ENCODE measurements around the gene ROBO2. TPM values are rescaled to one million over a fixed set of nuclear protein-coding genes. Genes with fewer than 3 reads are reported as not detected.

The ROBO2 gene
- polyA plus RNA-seq, 1 donor from 2014 or later: 55.5 TPM

- Histone ChIP-seq H3K79me2 (replicated peaks; ENCODE audit: insufficient read depth, low read length) (no peaks in the 10 kb centered on the region), H3K4me2 (ENCODE audit: low read length) (no peak overlapping the region), H4K20me1 (ENCODE audit: insufficient read depth) (no peaks in the 10 kb centered on the region), H3K27me3 (ENCODE audit: insufficient read depth, low read depth, low read length) (no peaks in the 10 kb centered on the region), H3K9ac (ENCODE audit: low read length) (no peak overlapping the region), H3K27ac (ENCODE audit: low read length) (no peak overlapping the region), H2AFZ (ENCODE audit: low read depth, low read length) (no peak overlapping the region), H3K9me3 (ENCODE audit: low read length) (no peaks in the 10 kb centered on the region), H3K36me3 (ENCODE audit: insufficient read depth, low read length) (no peaks in the 10 kb centered on the region), H3K4me3 (ENCODE audit: low read length) (no peak overlapping the region), H3F3A (ENCODE audit: insufficient read depth, low read length, poor library complexity, severe bottlenecking) (no peaks in the 10 kb centered on the region), H3K9me2 (ENCODE audit: insufficient read depth, low read length) (no peaks in the 10 kb centered on the region)
- TF ChIP-seq, protein P1, sequence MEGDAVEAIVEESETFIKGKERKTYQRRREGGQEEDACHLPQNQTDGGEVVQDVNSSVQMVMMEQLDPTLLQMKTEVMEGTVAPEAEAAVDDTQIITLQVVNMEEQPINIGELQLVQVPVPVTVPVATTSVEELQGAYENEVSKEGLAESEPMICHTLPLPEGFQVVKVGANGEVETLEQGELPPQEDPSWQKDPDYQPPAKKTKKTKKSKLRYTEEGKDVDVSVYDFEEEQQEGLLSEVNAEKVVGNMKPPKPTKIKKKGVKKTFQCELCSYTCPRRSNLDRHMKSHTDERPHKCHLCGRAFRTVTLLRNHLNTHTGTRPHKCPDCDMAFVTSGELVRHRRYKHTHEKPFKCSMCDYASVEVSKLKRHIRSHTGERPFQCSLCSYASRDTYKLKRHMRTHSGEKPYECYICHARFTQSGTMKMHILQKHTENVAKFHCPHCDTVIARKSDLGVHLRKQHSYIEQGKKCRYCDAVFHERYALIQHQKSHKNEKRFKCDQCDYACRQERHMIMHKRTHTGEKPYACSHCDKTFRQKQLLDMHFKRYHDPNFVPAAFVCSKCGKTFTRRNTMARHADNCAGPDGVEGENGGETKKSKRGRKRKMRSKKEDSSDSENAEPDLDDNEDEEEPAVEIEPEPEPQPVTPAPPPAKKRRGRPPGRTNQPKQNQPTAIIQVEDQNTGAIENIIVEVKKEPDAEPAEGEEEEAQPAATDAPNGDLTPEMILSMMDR (IDR thresholded peaks at IDR 0.05; ENCODE audit: poor library complexity, severe bottlenecking): no peak
- TF ChIP-seq TAF1 (IDR thresholded peaks at IDR 0.05; ENCODE audit: low read depth) (no peak), SMC3 (conservative IDR thresholded peaks at IDR 0.05; ENCODE audit: poor library complexity) (no peak), RAD21 (conservative IDR thresholded peaks at IDR 0.05) (no peak), MXI1 (conservative IDR thresholded peaks at IDR 0.05; ENCODE audit: poor library complexity, severe bottlenecking) (no peak), EZH2 (IDR thresholded peaks at IDR 0.05; ENCODE audit: borderline replicate concordance, insufficient read depth, low read length, poor library complexity, severe bottlenecking) (no peak), REST (IDR thresholded peaks at IDR 0.05; ENCODE audit: borderline replicate concordance) (no peak)
Observed at GRCh38 chr3:77244981-77245380, 205.1 kb downstream of the ROBO2 start.

GRCh38 chr3:77247061-77247460, 207.2 kb downstream of the ROBO2 start:
- peak overlapping the region; percentile 5 for H3K9ac ChIP-seq (ENCODE audit: low read length)
- no peaks in the 10 kb centered on the region for H3K36me3 ChIP-seq (ENCODE audit: insufficient read depth, low read length)
- no peaks in the 10 kb centered on the region for H3K79me2 ChIP-seq (replicated peaks; ENCODE audit: insufficient read depth, low read length)
- H3F3A ChIP-seq (ENCODE audit: insufficient read depth, low read length, poor library complexity, severe bottlenecking): no peaks in the 10 kb centered on the region
- H3K27me3 ChIP-seq (ENCODE audit: insufficient read depth, low read depth, low read length): no peaks in the 10 kb centered on the region
- peak overlapping the region; percentile 0 for H3K4me2 ChIP-seq (ENCODE audit: low read length)
- H3K4me3 ChIP-seq (ENCODE audit: low read length): no peak overlapping the region
- H3K9me2 ChIP-seq (ENCODE audit: insufficient read depth, low read length): no peaks in the 10 kb centered on the region
- no peak overlapping the region for H2AFZ ChIP-seq (ENCODE audit: low read depth, low read length)
- TF ChIP-seq MXI1 (conservative IDR thresholded peaks at IDR 0.05; ENCODE audit: poor library complexity, severe bottlenecking) (no peak), TAF1 (IDR thresholded peaks at IDR 0.05; ENCODE audit: low read depth) (no peak), REST (IDR thresholded peaks at IDR 0.05; ENCODE audit: borderline replicate concordance) (peak; percentile 84), EP300 (conservative IDR thresholded peaks at IDR 0.05; ENCODE audit: poor library complexity, severe bottlenecking) (peak; percentile 15), RAD21 (conservative IDR thresholded peaks at IDR 0.05) (no peak), POLR2AphosphoS5 (IDR thresholded peaks at IDR 0.05) (peak; percentile 33)
- TF ChIP-seq, protein P1 (IDR thresholded peaks at IDR 0.05; ENCODE audit: poor library complexity, severe bottlenecking): no peak
- no peaks in the 10 kb centered on the region for H4K20me1 ChIP-seq (ENCODE audit: insufficient read depth)
- H3K9me3 ChIP-seq (ENCODE audit: low read length): no peaks in the 10 kb centered on the region
- H3K27ac ChIP-seq (ENCODE audit: low read length): peak overlapping the region; percentile 68
